CD4-positive, alpha-beta T cell treated with Interferon alpha-2 for 1 hour (primary cell): ENCODE data around the gene ZNF775.

Source experiments
- DNase-seq, 2 donors: peaks; one replicate each; pipeline ENCODE4 v3.0.0-alpha.2; 2020 to 2022

ZNF775 gene

DNA sequence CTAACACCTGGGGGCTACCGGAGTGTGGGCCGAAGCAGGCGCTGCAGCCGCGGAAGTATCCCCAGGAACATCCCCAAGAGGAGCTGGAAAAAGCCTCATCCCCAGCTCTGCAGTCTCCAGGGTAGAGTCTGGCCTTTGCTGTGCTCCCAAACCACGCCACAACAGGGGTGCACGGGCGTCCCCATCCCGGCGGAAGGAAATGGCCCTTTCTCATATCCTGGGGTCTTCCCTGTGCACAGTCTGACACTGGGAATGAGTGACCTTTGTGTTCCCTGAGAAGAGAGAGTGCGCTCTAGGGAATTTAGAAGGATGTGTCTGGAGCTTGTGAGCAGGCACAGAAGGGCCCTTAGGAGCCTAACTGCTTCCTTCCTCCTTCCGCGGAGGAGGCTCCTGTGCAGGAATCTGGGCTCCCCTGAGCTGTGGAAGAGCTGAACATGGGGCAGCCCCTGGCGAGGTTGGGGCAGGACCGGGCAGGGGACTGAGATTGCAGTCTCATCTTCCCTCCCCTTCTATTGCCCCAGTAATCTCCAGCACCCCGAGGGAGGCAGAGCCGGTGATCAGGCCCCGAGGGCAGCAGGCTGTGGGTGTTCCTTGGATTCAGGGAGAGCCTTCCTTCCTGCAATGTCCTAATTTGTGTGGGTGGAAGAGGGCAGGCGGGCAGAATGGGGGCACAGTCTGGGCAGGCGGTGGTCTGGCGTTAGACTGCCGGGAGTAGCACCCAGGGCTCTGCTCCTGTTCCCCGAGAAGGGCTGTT is 9.2 kb upstream of the ZNF775 start:
- DNase-seq: no peak

DNA sequence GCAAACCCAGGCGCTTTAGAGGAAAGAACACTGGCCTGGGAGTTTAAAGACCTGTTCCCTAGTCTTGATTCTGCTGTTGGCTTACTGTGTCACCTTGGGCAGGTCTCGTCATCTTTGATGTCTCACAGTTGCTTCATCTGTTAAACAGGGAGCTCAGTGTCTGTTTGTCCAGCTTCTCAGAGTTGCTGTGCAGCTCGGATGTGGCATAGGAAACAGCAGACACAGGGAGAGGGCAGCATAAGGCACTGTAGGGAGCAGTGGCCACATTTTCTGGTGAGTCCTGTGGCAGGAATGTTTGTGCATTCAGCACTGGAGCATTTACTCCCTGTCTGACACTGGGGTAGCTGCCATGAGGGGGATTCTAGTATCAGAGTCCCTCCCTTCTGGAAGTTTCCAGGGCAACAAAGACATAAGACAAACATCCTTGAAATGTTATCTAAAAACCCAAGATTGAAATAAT is 8.5 kb upstream of the ZNF775 start:
- DNase-seq: no peak

DNA sequence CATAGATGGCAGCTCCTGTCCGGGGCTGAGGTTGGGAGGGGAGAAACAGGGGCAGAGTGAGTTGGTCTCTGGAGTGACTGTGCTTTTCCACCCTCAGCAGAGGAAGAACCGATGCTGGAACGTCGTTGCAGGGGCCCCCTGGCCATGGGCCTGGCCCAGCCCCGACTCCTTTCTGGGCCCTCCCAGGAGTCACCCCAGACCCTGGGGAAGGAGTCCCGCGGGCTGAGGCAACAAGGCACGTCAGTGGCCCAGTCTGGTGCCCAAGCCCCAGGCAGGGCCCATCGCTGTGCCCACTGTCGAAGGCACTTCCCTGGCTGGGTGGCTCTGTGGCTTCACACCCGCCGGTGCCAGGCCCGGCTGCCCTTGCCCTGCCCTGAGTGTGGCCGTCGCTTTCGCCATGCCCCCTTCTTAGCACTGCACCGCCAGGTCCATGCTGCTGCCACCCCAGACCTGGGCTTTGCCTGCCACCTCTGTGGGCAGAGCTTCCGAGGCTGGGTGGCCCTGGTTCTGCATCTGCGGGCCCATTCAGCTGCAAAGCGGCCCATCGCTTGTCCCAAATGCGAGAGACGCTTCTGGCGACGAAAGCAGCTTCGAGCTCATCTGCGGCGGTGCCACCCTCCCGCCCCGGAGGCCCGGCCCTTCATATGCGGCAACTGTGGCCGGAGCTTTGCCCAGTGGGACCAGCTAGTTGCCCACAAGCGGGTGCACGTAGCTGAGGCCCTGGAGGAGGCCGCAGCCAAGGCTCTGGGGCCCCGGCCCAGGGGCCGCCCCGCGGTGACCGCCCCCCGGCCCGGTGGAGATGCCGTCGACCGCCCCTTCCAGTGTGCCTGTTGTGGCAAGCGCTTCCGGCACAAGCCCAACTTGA is 7.8 kb upstream of the ZNF775 start:
- DNase-seq: no peak

DNA sequence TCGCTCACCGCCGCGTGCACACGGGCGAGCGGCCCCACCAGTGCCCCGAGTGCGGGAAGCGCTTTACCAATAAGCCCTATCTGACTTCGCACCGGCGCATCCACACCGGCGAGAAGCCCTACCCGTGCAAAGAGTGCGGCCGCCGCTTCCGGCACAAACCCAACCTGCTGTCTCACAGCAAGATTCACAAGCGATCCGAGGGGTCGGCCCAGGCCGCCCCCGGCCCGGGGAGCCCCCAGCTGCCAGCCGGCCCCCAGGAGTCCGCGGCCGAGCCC is 7.2 kb upstream of the ZNF775 start:
- DNase-seq: no peak

DNA sequence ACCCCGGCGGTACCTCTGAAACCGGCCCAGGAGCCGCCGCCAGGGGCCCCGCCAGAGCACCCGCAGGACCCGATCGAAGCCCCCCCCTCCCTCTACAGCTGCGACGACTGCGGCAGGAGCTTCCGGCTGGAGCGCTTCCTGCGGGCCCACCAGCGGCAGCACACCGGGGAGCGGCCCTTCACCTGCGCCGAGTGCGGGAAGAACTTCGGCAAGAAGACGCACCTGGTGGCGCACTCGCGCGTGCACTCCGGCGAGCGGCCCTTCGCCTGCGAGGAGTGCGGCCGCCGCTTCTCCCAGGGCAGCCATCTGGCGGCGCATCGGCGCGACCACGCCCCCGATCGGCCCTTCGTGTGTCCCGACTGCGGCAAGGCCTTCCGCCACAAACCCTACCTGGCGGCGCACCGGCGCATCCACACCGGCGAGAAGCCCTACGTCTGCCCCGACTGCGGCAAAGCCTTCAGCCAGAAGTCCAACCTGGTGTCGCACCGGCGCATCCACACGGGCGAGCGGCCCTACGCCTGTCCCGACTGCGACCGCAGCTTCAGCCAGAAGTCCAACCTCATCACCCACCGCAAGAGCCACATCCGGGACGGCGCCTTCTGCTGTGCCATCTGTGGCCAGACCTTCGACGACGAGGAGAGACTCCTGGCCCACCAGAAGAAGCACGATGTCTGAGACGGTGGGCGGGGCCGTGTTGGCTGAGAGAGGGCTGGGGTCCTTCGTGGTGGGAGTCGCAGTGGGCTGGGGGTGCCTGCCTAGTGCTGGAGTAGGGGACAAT is 6.7 kb upstream of the ZNF775 start:
- DNase-seq: no peak

DNA sequence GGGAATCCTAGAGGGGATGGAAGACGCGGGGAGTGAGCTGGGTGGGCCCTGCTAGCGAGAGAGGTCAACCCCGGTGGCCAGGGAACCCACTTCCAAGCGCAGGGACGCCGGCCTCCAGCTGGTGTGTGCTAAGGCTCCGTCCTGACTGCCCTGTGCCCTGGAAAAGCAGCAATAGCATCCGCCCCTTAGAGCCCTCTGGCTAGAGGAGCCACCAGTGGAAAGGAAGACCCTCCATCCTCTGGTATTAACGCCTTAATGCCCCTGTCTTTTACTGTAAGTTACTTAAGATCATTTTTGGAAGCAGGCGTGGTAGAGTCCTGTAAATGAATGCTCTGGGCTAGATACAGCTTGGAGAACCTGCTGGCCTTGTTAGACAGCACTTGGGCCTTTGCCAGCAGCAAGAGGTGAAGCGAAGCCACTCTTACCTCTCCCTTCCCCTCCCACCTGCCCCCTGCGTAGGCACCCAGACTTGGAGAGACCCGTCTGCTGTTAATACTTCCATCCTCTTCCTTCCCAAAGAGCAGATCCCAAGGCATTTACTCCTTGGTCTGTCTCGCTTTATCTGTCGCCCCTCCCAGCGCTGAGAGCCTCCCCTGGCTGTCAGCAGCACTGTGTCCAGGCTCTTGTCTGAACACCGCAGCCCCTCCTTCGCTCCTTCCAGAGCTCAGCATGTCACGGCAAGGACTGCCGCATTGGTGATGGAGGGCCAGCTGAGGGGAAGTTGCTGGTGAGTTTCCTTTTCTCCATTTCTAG is 5.9 kb upstream of the ZNF775 start:
- DNase-seq: no peak

DNA sequence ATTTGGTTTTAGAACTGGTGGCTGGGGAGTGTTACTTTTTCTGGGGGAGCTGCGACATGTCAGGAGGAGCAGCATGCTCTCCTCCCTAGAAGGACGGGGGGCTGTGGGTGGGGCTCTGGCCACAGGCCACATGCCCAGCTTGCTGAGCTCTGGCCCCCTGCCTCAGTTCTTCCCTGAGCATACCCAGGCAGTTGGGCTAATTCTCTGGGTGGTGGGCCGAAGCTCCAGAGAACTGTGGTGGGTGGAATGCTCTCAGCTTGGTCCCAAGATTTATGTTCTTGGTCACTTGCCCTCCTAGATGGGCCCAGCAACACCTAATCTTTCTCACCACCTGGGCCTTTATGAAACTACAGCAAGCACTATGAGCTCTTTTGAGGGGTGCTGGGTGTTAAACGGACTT is 5.1 kb upstream of the ZNF775 start:
- no peak for DNase-seq

DNA sequence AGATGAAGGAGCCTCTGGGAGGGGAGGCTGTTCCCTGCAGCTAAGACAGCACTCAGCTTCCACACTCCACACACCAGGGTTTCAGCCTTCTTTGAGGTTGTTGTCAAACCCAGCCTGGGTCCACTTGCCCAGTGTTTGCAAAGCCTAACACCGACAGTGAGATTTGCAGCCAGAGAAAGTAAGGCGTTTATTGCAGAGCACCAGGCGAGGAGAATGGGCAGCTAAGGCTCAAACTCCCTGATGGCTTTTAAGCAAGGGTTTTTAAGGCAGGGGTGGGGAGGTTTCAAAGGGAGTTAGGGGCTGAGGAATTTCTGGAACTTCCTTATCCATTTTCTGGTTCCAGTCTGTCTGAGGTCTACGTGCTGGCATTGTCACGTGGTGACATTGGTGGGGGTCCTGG is 4.7 kb upstream of the ZNF775 start:
- DNase-seq: no peak

DNA sequence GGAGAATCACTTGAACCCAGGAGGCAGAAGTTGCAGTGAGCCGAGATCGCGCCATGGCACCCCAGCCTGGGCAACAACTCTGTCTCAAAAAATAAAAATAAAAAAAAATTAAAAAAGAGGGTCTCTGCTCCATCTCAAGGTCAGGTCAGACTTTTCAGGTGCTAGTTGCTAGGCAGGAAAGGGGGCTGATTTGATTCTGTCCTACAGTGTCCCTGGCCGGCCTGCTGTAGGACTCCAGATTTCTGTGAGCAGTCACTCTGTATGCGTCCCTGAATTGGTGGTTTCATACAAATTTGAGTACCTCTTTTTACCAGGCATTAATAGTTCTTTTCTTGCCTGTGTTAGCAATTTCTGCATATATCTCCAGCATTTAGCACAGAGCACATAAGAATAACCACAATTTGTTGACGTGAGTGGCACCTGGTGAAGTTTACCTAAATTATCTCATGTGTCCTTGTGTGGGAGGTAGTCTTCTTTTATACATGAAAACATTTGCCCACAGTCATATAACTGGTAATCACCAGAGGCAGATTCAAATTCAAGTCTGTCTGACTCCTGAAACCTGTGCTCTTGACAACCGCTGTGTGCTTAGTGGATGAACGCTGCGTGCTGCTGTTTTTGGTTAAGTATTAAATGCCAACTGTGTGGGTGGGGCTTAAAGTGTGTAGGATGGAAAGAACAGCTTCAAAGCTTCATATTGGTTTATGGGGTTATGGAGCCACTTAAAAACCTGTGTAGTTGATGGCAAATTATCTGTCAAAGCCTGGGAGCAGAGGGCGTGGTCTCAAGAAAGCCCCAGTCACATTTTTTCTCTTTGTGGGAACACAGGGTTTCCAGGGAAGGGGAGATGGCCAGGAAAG is 3.2 kb upstream of the ZNF775 start:
- peak in 1 of 2 donors; percentile 36 for DNase-seq

DNA sequence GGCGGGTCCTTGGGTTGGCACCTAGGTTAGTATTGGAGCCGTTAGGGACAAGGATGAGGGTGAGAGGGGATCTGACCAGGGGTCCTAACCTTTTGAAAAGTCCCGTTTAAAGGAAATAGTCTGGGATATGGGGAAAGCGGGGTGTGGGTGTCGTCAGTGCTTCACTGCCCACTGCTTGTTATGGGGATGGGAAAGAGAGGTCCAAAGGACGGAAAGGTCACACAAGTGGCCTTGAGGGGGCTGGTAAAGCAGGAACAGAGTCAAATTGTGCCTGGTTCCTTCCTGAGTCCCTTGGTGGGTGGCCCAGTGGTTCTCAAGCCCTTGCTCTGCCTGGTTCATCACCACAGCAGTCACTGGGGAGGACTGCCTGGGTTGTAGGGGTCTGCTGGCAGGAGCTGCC is 2.6 kb upstream of the ZNF775 start:
- no peak for DNase-seq

DNA sequence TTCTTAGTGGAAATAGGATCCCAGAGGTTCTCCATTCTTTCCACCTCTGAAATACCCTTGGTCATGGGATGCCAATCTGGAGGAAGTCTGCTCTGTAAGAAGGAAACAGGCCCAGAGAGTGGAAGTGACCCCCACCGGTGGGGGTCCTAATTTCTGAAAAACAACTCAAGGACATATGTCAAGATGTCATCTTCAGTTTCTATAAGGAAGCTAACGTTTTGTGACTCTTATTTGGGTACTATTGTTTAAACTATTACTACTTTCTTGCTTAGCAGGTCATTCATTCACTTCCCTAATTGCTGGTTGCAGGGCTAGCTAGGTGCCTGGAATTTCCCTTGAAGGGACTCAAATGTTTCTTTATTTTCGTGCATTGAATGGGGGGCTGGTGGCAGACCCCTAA is 1.9 kb upstream of the ZNF775 start:
- DNase-seq: no peak

DNA sequence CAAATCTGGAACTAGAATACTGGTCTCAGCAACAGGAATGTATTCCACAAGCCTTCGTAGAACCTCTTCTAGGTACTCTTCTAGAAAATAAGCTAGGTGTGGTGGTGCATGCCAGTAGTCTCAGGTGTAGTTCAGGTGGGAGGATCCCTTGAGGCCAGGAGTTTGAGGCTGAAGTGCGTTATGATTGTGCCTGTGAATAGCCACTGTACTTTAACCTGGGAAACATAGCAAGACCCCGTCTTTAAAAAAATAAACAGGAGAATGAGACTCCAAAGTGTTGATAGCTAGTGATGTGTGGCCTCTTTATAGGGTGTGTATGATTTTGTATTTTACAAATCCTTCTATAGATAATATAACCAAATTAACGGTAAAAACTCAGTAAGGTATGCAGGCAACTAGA is 1.5 kb upstream of the ZNF775 start:
- DNase-seq: no peak

DNA sequence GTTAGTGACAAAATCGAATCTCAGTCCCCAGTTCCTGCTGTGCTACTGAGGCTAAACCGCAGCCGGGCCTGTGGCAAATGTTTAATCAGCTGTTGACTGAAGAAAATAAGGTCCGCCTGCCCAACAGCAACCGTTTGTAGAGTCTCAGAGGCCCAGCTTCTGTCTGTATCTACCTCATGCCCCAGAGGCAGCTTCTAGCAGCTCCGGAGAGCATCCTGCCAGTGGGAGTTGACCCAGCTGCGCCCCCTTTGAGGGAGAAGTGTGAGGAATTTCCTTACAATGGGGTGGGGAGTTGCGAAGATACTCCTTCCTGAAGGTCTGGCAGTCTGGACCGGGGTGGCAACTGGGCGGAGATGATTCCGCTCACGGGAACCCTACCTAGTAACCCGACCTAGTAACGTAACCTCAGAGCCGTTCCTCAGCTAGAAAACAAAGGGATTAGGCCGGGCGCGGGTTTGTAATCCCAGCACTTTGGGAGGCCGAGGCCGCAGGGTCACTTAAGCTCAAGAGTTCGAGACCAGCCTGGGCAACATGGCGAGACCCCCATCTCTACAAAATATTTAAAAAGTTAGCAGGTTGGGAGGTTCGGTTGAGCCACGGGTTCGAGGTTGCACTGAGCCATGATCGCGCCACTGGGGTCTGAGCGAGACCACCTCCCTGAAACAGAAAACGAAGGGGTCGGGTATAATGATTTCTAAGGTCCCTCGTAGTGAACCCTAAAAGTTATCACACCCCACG is 846 bp upstream of the ZNF775 start:
- peak; percentile 57 to 69 for DNase-seq

DNA sequence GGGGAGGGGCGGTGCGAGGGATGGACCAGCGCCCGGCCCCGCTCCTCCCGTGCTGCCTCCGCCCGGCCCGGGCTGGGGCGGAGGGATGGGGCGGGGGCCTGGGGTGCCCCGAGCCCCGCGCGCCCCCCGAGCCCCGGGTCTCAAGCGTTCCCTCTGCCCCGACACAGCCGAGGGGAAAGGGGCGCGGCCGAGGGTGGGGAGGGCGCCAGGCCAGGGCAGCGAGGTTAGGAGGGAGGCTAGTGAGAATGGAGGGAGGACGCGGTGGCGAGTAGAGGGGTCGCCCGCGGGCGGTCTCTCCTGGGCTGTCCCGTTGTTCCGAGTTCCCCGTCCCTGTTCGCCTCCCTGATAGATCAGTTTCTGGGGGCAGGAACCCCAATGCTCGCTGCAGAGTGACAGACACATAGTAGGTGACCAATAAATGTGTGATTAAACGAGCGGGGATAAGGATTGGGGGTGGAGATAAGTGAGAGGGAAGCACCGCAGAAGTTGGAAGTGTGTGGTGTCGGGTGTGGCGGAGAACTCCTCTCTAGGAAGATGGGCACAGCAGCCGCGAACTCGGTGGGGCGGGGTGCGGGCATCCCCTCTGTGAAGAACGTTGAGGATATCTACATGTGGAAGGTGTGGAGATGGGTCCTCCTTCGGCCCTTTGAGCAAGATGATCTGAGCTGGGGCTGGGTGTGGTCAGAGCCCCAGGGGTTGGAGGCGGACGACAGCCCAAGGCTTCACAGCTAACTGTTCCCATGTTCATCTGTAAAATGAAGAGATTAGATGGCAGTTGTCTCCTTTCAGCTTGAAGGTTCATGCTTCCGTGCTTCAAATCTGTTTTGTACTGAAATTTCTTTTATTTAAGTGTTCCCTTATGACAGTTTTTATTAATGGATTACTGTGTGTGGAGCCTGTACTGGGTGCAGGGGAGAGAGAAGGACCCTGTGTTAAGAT is 580 bp downstream of the ZNF775 start:
- peak in 1 of 2 donors; percentile 21 for DNase-seq

DNA sequence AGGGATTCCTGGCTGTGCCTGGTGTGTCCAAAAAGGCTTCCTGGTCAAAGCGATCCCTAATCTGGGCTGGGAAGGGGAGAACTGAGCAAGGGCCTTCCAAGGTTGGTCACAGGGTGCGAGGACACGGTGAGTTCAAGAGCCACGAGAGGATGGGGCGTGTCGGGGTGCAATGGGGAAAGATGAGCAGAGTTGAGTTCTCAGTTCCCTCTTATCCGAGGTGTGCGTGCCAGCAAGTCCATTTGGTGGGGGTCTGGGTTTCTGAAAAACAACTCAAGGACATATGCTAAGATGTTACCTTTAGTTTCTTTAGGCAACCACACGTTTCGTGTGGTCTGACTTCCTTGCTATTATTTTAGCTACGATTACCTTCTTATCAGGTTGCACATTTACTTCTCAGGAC is 1.3 kb downstream of the ZNF775 start:
- no peak for DNase-seq

DNA sequence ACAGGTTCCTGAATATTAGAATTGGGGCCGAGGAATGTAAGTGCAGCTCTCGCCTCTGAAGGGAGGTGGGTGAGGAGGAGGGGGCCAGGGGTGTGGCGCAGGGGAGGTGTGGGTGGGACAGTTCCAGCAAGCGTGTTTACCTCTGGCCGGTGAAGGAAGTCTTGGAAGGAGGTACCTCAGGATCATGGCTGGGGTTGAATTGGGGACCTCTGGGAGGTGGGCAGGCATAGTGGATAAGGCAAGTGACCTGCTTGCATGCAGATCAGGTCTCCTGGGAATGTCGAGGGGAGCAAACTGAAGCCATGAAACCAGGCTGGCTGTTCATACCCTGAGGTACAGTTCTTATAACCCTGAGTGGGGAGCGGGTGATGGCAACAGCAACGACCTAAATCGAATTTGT is 2.0 kb downstream of the ZNF775 start:
- no peak for DNase-seq

DNA sequence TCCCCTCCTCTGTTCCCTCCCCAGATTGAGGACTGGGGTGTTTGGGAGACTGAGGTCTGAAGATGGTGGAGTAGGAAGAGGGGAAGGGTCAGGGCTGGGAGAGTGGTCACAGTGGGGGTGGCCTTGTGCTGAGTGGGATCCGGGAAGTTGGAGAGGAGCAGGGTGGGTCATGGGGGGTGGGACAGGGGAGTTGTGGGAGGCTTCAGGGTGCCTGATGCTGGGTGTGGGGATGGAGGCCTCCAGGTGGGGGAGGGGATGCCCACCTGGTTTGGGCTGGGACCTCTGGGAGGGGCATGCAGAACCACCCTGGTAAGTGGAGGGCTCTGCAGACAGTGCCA is 2.6 kb downstream of the ZNF775 start:
- DNase-seq: no peak

DNA sequence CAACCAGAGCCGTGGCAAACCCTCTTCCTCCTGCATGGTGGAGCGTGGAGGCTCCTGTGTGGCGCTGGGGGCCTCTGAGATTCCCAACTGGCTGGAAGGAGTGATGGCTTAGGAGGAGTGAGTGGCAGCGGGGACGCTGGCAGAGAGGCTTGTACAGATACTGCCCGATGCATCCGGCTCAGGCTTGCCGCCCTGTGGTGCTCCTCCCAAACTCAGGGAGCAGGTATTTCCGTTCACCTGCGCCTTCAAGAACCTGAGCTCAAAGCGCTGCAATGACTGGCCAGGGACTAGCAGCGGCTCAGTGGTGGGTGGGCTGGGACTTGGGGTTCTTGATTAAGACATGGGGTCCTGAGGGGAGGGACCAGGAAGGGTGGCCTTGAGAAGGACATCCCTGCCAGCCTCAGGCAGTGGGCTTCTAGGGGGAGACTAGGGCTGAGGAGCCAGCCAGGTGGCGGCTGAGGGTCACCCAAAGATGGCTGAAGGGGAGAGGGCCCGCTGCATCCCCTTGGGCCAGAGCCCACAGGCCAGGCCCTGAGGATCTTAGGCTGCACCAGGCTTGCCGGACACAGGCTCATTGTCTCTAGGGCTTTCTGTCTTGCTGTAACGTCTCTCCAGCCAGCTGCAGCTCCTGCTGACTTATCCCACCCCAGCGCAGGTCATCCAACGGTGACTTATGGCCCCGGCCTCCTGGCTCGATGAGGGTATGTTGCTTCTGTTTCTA is 3.2 kb downstream of the ZNF775 start:
- DNase-seq: no peak

DNA sequence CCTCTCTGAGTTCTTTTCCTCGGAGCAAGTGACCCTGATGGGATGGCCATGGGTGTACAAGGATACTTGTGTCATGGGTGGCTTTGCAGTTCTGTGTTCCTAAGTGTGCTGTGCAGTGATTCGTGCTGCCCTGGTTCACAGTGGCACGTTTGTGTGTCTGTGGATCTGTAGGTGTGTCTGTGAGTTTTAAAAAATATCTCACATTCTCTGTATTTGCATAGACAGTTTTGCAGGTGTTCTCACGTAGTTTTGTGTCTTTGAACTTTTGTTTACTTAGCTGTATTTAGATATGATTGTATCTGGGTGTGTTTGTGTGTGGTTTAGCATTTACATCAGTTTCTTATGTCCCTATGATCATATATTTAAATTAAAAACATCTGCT is 3.7 kb downstream of the ZNF775 start:
- DNase-seq: no peak
